GM12801 (cell line): ENCODE results near the gene TFPI.

Source experiments
- TF ChIP-seq, protein P1 (sequence below): IDR thresholded peaks from one replicate; pipeline ENCODE4 v1.5.1; 2011; ENCODE audit warnings: control low read depth; ENCODE audit not compliant: insufficient read length; ENCODE audit errors: extremely low read depth

Gene TFPI

DNA sequence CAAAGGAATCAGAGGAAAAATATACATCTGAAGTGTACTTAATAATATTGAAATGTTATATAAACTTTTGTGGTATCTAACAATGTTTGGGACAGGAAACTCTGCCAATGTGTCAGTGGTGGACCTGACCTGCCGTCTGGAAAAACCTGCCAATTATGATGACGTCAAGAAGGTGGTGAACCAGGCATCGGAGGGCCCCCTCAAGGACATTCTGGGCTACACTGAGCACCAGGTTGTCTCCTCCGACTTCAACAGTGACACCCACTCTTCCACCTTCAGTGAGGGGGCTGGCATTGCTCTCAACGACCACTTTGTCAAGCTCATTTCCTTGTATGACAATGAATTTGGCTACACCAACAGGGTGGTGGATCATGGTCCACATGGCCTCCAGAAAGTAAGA lies 138.8 kb downstream of the TFPI start:
- TF ChIP-seq, protein P1, sequence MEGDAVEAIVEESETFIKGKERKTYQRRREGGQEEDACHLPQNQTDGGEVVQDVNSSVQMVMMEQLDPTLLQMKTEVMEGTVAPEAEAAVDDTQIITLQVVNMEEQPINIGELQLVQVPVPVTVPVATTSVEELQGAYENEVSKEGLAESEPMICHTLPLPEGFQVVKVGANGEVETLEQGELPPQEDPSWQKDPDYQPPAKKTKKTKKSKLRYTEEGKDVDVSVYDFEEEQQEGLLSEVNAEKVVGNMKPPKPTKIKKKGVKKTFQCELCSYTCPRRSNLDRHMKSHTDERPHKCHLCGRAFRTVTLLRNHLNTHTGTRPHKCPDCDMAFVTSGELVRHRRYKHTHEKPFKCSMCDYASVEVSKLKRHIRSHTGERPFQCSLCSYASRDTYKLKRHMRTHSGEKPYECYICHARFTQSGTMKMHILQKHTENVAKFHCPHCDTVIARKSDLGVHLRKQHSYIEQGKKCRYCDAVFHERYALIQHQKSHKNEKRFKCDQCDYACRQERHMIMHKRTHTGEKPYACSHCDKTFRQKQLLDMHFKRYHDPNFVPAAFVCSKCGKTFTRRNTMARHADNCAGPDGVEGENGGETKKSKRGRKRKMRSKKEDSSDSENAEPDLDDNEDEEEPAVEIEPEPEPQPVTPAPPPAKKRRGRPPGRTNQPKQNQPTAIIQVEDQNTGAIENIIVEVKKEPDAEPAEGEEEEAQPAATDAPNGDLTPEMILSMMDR: no peak
